BLaER1 (cell line): ENCODE data around the gene ABI3.

Experiments
- H3K27ac ChIP-seq: shearing (Covaris generic); formaldehyde crosslinking; 2 replicates; pipeline ENCODE4 v1.8.1; 2022
- H3K27me3 ChIP-seq: shearing (Covaris generic); formaldehyde crosslinking; 2 replicates; pipeline ENCODE4 v1.8.1; 2022
- H3K36me3 ChIP-seq: shearing (Covaris generic); formaldehyde crosslinking; 2 replicates; pipeline ENCODE4 v1.8.1; 2022
- H3K4me1 ChIP-seq: shearing (Covaris generic); formaldehyde crosslinking; 2 replicates; pipeline ENCODE4 v1.8.1; 2022
- H3K4me2 ChIP-seq: shearing (Covaris generic); formaldehyde crosslinking; 2 replicates; pipeline ENCODE4 v1.8.1; 2022
- H3K4me3 ChIP-seq: shearing (Covaris generic); formaldehyde crosslinking; 2 replicates; pipeline ENCODE4 v1.8.1; 2022
- H3K9ac ChIP-seq: shearing (Covaris generic); formaldehyde crosslinking; 2 replicates; pipeline ENCODE4 v1.8.1; 2022
- H3K9me3 ChIP-seq: shearing (Covaris generic); formaldehyde crosslinking; 2 replicates; pipeline ENCODE4 v1.8.1; 2022
- H4K20me1 ChIP-seq: shearing (Covaris generic); formaldehyde crosslinking; 2 replicates; pipeline ENCODE4 v1.8.1; 2022
- Cebpa-rat ChIP-seq: shearing (Covaris generic); IDR thresholded peaks from 2 replicates; pipeline ENCODE4 v1.8.1; 2022

Gene ABI3

DNA sequence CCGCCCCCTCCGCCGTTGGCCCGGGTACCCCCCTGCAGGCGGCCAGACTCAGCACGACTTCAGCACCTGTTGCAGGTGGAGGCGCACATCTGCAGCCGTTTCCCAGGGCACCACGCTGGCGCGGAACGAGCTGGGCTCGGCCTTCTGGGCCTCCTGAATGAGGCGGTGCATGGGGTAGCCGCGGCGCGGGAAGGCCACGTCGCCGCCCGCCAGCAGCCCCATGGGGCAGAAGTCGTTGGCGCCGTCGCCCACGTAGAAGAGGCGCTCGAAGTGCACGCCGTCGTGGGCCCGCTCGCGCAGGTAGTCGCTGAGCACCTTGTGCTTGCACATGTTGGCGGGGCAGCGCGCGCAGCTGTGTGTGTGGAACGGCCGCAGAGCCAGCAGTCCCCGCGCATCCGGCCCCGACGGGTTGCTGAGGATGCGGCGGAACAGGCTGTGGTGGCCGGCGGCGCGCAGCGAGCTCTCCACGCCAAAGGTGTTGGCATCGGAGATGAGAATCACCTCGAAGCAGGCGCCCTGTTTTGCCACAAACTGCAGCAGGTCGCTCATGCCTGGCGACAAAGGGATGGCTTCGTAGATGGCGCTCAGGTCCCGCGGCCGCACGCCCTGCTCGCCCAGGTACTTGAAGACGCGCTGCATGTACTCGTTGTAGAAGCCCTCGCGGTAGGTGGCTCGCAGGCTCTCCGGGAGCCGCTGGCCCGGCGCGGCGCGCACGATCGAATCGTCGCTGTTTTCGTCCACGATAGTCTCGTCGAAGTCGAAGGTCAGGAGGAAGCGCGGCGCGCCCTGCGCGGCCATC lies 13.9 kb downstream of the ABI3 start:
- Histone ChIP-seq H3K27ac (no peak overlapping the region), H3K27me3 (peaks cover 59% of the 10 kb centered on the region), H3K36me3 (no peaks in the 10 kb centered on the region), H3K9me3 (no peaks in the 10 kb centered on the region), H4K20me1 (peaks cover 30% of the 10 kb centered on the region), H3K4me2 (peak overlapping the region; percentile 91), H3K4me1 (peaks cover 36% of the 10 kb centered on the region), H3K9ac (no peak overlapping the region), H3K4me3 (peak overlapping the region; percentile 56)
- no peak for TF ChIP-seq Cebpa-rat

DNA sequence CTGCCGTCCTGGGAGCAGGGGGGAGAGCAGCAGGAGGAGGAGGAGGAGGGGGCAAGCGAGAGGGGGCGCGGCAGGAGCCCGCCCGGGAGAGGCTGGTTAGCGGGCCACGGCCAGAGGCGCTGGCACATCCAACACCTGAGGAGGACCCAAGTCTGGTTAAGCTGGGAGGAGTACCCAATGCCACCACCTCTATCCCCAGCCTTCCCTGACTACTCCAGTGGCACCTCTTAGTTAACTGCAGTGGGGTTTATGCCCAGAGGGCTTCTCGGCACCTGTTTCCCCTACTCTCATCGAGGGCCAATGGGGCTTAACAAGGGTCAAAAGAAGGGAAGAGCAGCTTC lies 14.5 kb downstream of the ABI3 start:
- peak overlapping the region; percentile 56 for H3K4me3 ChIP-seq
- no peak for TF ChIP-seq Cebpa-rat
- no peaks in the 10 kb centered on the region for H3K9me3 ChIP-seq
- peak overlapping the region; percentile 91 for H3K4me2 ChIP-seq
- H3K4me1 ChIP-seq, result peaks cover 39% of the 10 kb centered on the region
- no peak overlapping the region for H3K9ac ChIP-seq
- peaks cover 30% of the 10 kb centered on the region for H4K20me1 ChIP-seq
- H3K27ac ChIP-seq, result no peak overlapping the region
- peaks cover 65% of the 10 kb centered on the region for H3K27me3 ChIP-seq
- H3K36me3 ChIP-seq, result no peaks in the 10 kb centered on the region

GRCh38 chr17:49225554-49226236 lies 15.2 kb downstream of the ABI3 start:
- TF ChIP-seq Cebpa-rat, result no peak
- peaks cover 72% of the 10 kb centered on the region for H3K27me3 ChIP-seq
- H3K4me1 ChIP-seq, result peaks cover 44% of the 10 kb centered on the region
- no peak overlapping the region for H3K9ac ChIP-seq
- H3K9me3 ChIP-seq, result no peaks in the 10 kb centered on the region
- H3K36me3 ChIP-seq, result no peaks in the 10 kb centered on the region
- no peak overlapping the region for H3K27ac ChIP-seq
- no peak overlapping the region for H3K4me3 ChIP-seq
- H4K20me1 ChIP-seq, result peaks cover 30% of the 10 kb centered on the region
- no peak overlapping the region for H3K4me2 ChIP-seq

- no peak overlapping the region for H3K9ac ChIP-seq
- H3K4me1 ChIP-seq, result peaks cover 49% of the 10 kb centered on the region
- H3K27me3 ChIP-seq, result peaks cover 82% of the 10 kb centered on the region
- H4K20me1 ChIP-seq, result peaks cover 30% of the 10 kb centered on the region
- no peak overlapping the region for H3K4me3 ChIP-seq
- H3K9me3 ChIP-seq, result no peaks in the 10 kb centered on the region
- H3K36me3 ChIP-seq, result no peaks in the 10 kb centered on the region
- no peak overlapping the region for H3K27ac ChIP-seq
- peak overlapping the region; percentile 9; the same call in 1 of the 2 replicates for H3K4me2 ChIP-seq
- no peak for TF ChIP-seq Cebpa-rat
Observed at GRCh38 chr17:49226771-49227435, 16.4 kb downstream of the ABI3 start.

DNA sequence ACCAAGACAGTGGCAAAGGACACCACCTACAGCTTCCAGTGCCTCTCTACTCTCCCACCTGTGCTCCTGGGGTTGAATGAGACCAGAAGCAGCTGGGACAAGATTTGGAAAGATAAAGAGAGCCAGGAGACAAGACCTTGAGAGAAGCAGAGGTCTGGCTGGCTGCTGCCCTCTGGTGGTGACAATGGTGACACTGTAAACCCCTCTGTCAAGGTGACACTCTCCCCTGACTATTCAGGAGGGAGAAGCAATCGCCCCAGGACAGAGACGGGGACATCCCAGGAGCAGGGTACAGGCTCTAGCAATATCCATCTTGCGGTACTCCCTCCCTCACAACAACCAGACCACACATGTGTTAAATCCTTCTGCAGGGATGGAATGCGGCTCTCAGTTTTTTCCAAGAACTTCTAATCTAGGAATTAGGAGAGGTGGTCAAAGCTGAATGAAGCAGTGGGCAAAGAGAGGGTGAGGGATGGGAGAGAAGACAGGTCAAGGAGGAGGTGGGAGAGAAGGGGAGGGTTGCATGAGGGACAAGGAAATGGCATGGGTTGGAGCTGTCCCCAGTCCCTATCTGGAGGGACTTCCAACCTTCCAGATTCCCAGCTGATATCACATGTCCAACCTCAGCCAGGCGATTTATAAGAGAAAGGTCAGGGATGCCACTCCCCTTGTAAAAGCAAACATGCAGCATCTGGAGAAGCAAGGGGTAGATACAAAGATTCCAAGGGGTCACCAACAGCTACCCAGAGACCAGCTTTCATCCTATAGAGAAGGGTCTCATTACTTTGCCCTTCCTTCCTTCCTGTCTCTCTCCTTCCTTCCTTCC lies 17.1 kb downstream of the ABI3 start:
- no peak for TF ChIP-seq Cebpa-rat
- H3K27ac ChIP-seq, result no peak overlapping the region
- peaks cover 49% of the 10 kb centered on the region for H3K4me1 ChIP-seq
- peaks cover 75% of the 10 kb centered on the region for H3K27me3 ChIP-seq
- H3K9me3 ChIP-seq, result no peaks in the 10 kb centered on the region
- H3K4me2 ChIP-seq, result peak overlapping the region; percentile 37; the same call in 1 of the 2 replicates
- H3K36me3 ChIP-seq, result no peaks in the 10 kb centered on the region
- H3K9ac ChIP-seq, result no peak overlapping the region
- no peak overlapping the region for H3K4me3 ChIP-seq
- peaks cover 25% of the 10 kb centered on the region for H4K20me1 ChIP-seq

- Histone ChIP-seq H3K4me1 (peaks cover 41% of the 10 kb centered on the region), H4K20me1 (peaks cover 9% of the 10 kb centered on the region), H3K9me3 (no peaks in the 10 kb centered on the region), H3K4me3 (no peak overlapping the region), H3K27ac (no peak overlapping the region), H3K4me2 (peak overlapping the region; percentile 99), H3K36me3 (no peaks in the 10 kb centered on the region), H3K9ac (no peak overlapping the region), H3K27me3 (peaks cover 59% of the 10 kb centered on the region)
- no peak for TF ChIP-seq Cebpa-rat
Observed at GRCh38 chr17:49229076-49229804, 18.7 kb downstream of the ABI3 start.

GRCh38 chr17:49229805-49230600 lies 19.5 kb downstream of the ABI3 start:
- Histone ChIP-seq H3K9ac (peak overlapping the region; percentile 48; the same call in 1 of the 2 replicates), H3K4me2 (peak overlapping the region; percentile 99), H4K20me1 (peaks cover 2% of the 10 kb centered on the region; the same call in 1 of the 2 replicates), H3K4me3 (peak overlapping the region; percentile 70), H3K36me3 (no peaks in the 10 kb centered on the region), H3K27ac (no peak overlapping the region), H3K9me3 (no peaks in the 10 kb centered on the region), H3K27me3 (peaks cover 51% of the 10 kb centered on the region), H3K4me1 (peaks cover 33% of the 10 kb centered on the region)
- no peak for TF ChIP-seq Cebpa-rat
